NCI-H2107 treated with DMSO at 0.1 percent for 48 hours (cell line): ENCODE data around the gene PRKCB.

Source experiments
- DNase-seq: peaks from one replicate; lab custom pipeline; 2025; ENCODE audit not compliant: unreplicated experiment; lab: John Stamatoyannopoulos, UW

Gene PRKCB

GRCh38 chr16:24152826-24153225 lies 317.0 kb downstream of the PRKCB start:
- no peak for DNase-seq

GRCh38 chr16:24156777-24157176 lies 321.0 kb downstream of the PRKCB start:
- DNase-seq, result no peak

DNA sequence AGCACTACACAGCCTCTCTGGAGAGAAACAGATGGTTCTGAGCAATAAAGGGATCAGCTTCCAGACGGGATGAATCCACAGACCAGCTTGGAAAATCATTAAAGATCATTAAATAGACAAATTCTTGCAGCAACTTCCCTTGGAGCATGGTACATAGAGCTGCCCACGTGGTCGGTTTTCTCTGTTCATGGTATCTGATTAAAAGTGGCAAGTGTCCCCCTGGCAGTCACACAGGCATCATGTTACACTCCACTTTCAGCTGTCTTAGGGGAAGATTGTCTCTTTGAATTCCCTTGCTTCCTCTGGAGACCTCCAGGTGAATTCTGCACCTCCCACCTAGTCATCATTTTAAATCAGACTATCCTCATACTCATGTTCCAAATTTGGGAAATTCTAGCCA lies 328.2 kb downstream of the PRKCB start:
- DNase-seq, result no peak

GRCh38 chr16:24164416-24164815 lies 328.6 kb downstream of the PRKCB start:
- DNase-seq, result no peak

DNA sequence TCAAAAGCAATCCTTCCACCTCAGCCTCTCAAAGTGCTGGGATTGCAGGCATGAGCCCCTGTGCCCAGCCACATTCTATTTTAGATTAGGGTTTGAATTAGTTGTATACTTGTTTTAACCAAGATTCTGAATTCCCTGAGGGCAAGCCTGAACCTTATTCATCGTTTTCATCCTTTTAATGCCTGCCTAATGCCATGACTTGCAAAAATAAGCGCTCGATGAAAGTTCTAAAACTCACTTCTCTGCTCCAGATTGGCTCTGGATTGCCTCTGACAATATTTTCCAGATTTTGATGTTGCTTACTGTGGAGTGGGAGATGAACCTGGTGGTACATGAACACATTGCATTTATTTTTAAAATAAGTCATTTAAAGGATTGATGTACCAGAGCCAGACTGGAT lies 329.5 kb downstream of the PRKCB start:
- no peak for DNase-seq

DNA sequence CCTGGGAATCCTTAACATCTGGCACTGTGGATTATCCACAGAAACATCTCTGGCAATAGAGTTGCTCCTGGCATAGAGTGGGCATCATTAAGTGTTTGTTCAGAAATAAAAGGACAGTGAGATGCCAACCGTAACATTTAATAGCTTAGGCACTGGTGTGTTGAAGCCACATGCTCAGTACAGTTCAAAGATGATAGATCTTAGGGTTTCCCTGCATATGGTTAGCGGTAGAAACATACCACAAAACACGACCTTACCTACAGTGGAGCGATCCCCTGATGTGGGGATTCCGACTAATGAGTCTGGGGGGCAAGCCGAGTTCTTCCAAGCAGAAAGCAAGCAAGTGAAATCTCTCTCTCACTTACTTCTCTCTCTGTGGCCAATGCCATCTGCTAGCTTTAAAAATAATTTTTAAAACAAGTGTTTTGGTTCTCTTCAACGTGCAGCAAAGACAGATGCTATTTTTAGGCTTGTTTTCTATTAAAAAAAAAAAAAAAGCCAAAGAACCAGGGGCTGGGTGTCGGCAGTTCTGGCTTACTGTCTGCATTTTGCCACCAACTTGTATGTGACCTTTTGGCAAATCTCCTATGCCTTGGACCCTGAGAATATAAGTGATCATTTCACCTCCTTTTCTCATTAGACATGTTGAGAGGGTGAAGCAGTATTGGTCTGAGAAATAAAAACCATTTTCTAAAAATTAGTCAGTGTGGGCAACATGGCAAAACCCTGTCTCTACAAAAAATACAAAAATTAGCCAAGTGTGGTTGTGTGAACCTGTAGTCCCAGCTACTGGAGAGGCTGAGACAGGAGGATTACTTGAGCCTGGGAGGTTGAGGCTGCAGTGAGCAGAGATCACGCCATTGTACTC lies 331.1 kb downstream of the PRKCB start:
- no peak for DNase-seq

DNA sequence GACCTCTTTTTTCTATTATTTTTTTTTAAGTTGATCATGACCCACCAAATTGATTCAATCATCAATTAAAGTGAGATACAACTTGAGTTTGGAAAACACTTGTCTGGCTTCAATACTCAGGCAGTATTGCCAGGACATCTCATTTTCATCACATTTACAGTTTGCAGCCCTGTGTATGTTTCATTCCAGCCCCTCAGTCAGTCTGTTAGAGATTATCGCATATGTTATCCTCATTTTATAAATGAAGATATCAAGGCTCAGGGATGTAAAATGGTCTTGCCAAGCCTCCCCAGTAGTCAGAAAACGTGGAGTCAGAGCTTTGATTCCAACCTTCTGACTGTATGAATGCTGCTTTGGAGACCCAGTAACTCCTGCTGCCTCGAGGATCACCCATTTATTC lies 333.1 kb downstream of the PRKCB start:
- DNase-seq, result no peak

GRCh38 chr16:24170407-24170806 lies 334.6 kb downstream of the PRKCB start:
- no peak for DNase-seq

DNA sequence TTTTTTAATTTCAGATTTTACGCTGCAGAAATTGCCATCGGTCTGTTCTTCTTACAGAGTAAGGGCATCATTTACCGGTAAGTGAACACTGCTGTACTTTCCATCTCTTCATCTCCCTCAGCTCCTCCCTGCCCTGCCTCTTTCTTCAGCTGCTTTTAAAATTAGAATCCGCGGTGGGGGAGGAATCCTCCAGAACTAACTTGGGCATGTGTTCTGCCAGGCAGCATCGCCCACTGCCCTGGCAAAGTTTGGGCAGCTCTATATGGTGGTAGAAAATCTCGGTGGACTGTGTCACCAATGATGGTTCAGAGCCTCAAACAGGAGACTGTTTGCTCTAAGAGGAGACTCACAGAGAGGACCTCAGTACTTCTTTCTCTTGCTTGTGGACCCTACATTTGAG lies 338.7 kb downstream of the PRKCB start:
- no peak for DNase-seq

- DNase-seq, result no peak
These were observed 339.2 kb downstream of the PRKCB start for GRCh38 chr16:24174957-24175356.

DNA sequence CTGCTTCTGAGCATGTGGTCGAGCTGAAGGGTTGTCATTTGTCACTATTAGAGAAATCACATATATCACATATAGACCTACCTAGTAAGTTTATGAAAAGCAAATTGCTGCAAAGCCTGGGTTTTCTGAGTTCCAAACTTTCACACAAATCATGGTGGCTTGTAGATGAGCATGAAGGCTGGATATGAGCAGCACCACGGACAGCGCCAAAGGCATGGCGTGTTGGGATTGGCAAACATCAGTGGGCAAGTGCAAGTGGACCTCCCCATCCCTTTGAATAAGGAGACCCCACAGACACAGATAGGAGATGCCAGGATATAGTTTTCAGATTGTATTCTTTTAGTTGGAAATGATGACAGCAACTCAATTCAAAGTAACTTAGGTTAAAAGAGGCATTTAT lies 342.7 kb downstream of the PRKCB start:
- DNase-seq, result no peak

- no peak for DNase-seq
These were observed 344.7 kb downstream of the PRKCB start for GRCh38 chr16:24180451-24180850.

DNA sequence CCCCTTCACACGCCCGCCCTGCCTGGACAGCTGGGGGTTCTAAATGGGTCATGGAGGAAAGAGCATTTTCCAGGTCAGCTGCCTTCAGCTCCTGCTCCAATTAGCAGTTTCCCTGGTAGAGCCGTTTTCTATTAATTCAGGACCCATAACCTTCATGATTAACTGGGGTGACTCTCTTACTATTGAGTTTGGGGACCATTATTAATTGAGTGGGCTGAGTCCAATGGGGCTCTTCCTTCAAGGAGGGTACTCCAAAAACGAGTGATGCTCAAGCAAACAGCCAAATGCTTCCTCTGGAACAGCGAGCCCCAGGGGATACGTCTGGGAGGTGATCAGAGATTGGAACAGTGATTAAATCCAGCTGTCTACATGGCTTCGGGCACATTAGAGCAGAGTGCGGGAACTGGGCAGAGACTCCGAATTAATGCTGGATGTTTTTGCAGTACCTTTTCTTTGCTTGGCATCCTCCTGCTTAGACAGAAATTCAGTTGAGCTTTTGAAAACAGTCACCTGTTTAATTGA lies 352.3 kb downstream of the PRKCB start:
- DNase-seq, result no peak

DNA sequence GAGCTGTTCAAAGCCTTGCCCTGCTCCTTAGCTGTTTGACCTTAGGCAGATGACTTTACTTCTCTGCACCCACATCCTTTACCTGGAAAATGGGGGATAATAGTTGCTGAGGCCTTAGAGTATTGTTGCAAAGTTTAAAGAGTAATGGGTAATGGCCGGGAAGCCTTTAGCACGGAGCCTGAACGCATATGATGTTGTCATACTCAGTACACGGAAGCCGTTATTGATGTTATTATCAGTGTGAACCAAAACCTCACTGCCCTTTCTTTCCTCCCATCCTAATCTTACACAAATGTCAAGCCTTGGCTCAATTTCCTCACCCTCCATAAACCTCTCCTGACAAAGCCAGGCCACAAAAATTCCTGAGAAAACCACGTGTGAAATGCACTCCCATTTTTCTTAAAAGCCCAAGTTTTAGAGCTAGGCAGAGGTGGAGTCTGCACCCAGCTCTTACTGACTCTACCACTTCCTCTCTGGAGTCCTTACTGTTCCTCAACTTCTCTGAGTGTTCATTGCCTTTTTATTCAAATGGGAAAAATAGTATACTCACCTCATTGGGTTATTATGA lies 353.1 kb downstream of the PRKCB start:
- DNase-seq, result no peak

DNA sequence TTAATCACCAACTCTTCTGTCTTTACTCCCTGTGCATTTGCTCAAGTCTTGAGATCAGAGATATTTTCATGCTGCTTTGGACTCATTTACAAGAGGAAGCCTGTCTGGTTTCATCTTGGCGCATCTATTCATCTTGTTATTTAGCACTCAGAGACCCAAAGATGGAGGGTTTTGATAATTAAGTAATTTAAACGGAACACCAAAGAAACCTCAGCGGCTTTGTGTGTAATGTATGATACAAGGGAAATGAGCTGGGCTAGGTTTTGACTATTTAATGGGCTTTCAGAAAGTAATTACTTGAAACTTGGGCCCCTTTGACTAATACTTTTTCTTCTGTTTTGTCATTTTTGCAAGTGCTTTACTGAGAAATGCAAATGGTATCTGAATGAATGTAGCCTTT lies 354.2 kb downstream of the PRKCB start:
- DNase-seq, result no peak

DNA sequence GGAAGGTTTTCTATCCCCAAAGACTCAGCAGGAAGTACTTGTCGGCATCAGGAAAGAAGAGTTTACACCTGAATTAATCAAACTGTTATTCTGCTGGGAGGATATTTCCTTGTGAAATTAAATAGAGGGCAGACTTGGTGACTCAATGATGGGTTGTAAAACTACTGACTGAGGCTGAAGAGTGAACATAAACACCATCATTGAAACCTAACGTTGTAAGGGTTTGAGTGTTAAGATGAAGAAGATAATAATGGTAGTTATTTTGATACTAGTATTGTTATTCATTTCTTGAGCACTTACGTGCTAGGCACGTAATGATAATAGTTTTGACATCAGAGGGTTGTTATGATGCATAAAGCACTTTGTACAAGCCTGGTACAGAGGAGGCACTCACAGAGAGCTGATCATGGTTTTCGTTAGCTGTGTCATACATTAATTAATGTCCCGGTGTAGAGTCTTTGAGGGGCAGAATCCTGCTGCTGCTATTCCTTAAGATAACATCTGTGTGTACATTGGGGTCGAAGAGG lies 356.2 kb downstream of the PRKCB start:
- no peak for DNase-seq

DNA sequence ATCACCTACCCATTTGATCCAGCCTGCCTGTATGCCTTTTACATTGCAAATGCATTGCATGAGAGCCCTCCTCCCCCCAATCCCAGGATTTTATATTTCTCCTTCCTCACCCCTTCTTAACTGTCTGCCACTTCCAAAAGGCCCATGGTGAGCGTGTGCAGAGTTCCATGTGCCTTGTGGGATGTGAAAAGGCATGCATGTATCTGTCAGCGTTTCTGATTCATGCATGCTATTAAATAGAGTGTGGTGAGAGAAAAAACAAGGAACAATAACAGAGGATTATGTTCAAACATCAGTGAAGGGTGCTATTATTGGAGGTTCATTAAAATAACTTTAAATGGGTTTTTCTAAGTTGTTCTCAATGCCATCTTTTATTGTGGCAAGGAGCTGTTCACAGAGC lies 359.4 kb downstream of the PRKCB start:
- no peak for DNase-seq

DNA sequence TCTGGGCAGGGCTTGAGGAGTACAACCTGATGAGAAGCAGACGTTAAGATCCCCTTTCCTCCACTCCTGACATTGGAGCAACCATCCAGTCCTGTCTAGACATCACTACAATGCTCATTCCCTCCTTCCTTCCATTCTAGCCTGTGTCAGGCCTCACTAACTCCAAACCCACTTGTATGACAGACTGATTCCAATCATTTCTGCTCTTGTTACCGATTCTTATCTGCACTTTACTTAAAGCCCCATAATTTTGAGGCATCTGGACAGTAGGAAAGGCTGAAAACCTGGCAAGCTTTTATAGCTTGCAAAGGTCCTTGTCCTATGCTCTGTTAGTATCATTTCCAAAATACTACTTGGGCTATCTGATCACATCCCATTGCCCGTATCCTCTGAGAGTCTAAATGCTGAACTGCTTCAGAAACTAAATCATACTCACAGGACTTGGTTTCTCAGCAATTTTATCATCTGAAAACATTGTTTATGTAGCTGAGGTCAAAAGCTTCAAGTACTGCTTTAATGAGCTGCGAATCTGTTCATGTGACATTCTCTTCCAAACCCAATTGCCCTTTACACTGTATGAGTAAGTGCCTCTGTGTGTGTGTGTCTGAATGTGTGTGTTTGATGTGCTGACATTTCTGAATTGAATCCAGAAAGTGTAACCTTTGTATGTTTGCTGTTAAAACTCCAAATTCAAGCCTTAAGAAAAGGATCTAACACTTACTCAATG lies 363.2 kb downstream of the PRKCB start:
- DNase-seq, result no peak

- DNase-seq, result no peak
These were observed 367.9 kb downstream of the PRKCB start for GRCh38 chr16:24203675-24204074.

GRCh38 chr16:24204150-24204665 lies 368.4 kb downstream of the PRKCB start:
- DNase-seq, result no peak

DNA sequence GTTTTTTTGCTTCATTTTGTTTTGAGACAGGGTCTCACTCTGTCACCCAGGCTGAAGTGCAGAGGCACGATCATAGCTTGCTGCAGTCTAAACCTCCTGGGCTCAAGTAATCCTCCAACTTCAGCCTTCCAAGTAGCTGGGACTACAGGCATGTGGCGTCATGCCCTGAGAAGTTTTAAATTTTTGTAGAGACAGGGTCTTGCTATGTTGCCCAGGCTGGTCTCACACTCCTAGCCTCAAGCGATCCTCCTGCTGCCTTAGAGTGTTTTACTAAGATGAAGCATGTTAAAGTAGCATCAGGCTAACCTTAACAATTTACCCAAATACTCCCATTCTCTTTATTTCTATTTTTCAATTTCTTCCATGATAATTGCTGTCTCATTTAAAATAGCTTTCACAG lies 371.1 kb downstream of the PRKCB start:
- no peak for DNase-seq
